Neural progenitor cell (in vitro differentiated cells): ENCODE results near the gene ZBTB6. TPM values are rescaled to one million over a fixed set of nuclear protein-coding genes. Genes with fewer than 3 reads are reported as not detected.

Experiments
- DNase-seq: peaks from one replicate; pipeline ENCODE4 v3.0.0-alpha.2; 2016; ENCODE audit warnings: low spot score
- H2AFZ ChIP-seq: fragments of 200-600 bp; sonication (generic); replicated peaks from 2 replicates; pipeline ENCODE4 v1.6.1; 2016; ENCODE audit warnings: antibody characterized with exemption
- H3F3A ChIP-seq: fragments of 200-600 bp; sonication (generic); 2 replicates; pipeline ENCODE4 v1.6.1; 2016; ENCODE audit warnings: antibody characterized with exemption, low read depth
- H3K27ac ChIP-seq: fragments of 200-600 bp; sonication (generic); 2 replicates; pipeline ENCODE4 v1.5.1; 2016; ENCODE audit warnings: mild to moderate bottlenecking
- H3K27me3 ChIP-seq: fragments of 200-600 bp; sonication (generic); 2 replicates; pipeline ENCODE4 v1.6.1; 2016; ENCODE audit warnings: mild to moderate bottlenecking, moderate library complexity
- H3K36me3 ChIP-seq: fragments of 200-600 bp; sonication (generic); 2 replicates; pipeline ENCODE4 v1.5.1; 2016
- H3K4me1 ChIP-seq: fragments of 200-600 bp; sonication (generic); 2 replicates; pipeline ENCODE4 v1.6.1; 2016; ENCODE audit warnings: mixed run types
- H3K4me2 ChIP-seq: fragments of 200-600 bp; sonication (generic); 2 replicates; pipeline ENCODE4 v1.6.1; 2016
- H3K4me3 ChIP-seq: fragments of 200-600 bp; sonication (generic); 2 replicates; pipeline ENCODE4 v1.5.1; 2016
- H3K79me2 ChIP-seq: fragments of 200-600 bp; sonication (generic); 2 replicates; pipeline ENCODE4 v1.6.1; 2016; ENCODE audit warnings: low read depth
- H3K9ac ChIP-seq: fragments of 200-600 bp; sonication (generic); 2 replicates; pipeline ENCODE4 v1.6.1; 2016
- H3K9me3 ChIP-seq: fragments of 200-600 bp; sonication (generic); 2 replicates; pipeline ENCODE4 v1.5.1; 2016; ENCODE audit warnings: low read depth
- H4K20me1 ChIP-seq: fragments of 200-600 bp; sonication (generic); 2 replicates; pipeline ENCODE4 v1.6.1; 2016; ENCODE audit warnings: low read depth
- H3K27ac Mint-ChIP-seq: 3 replicates; pipeline ENCODE4 v1.8.0; 2021; ENCODE audit warnings: mixed read lengths
- H3K27me3 Mint-ChIP-seq: 2 replicates; pipeline ENCODE4 v1.8.0; 2022; ENCODE audit warnings: low read depth, mild to moderate bottlenecking, inconsistent platforms, moderate library complexity, mixed read lengths; ENCODE audit not compliant: insufficient read depth
- H3K36me3 Mint-ChIP-seq: 3 replicates; pipeline ENCODE4 v1.8.0; 2021; ENCODE audit warnings: mixed read lengths
- H3K4me1 Mint-ChIP-seq: 3 replicates; pipeline ENCODE4 v1.8.0; 2021; ENCODE audit warnings: mixed read lengths
- H3K4me3 Mint-ChIP-seq: 3 replicates; pipeline ENCODE4 v1.8.0; 2021; ENCODE audit warnings: mild to moderate bottlenecking, moderate library complexity, mixed read lengths
- H3K9me3 Mint-ChIP-seq: 3 replicates; pipeline ENCODE4 v1.8.0; 2020; ENCODE audit warnings: mixed read lengths
- CTCF ChIP-seq: fragments of 200-600 bp; sonication (generic); IDR thresholded peaks from 2 replicates; pipeline ENCODE4 v1.5.1; 2017; ENCODE audit warnings: antibody characterized with exemption, mild to moderate bottlenecking
- EZH2 ChIP-seq: fragments of 200-600 bp; sonication (generic); IDR thresholded peaks from 2 replicates; pipeline ENCODE4 v1.6.1; 2017; ENCODE audit warnings: antibody characterized with exemption, mild to moderate bottlenecking, moderate library complexity
- EZH2phosphoT487 ChIP-seq: fragments of 200-600 bp; sonication (generic); IDR thresholded peaks from 2 replicates; pipeline ENCODE4 v1.6.1; 2017; ENCODE audit warnings: antibody characterized with exemption
- total RNA-seq: library from RNA; depleted of rRNA; stranded (reverse); fragments of >200 nt; gene quantifications from 2 replicates; pipeline ENCODE4 v1.2.3, GENCODE V29; 2015; ENCODE audit warnings: low replicate concordance

The ZBTB6 gene
- total RNA-seq, 1 donor from 2014 or later, result 23.7 TPM

- Histone ChIP-seq H3K27me3 (no peaks in the 10 kb centered on the region), H3K36me3 (no peaks in the 10 kb centered on the region), H4K20me1 (peaks cover 91% of the 10 kb centered on the region), H2AFZ (no peak overlapping the region), H3K27ac (peak overlapping the region; percentile 74), H3K9me3 (no peaks in the 10 kb centered on the region), H3K4me1 (peaks cover 24% of the 10 kb centered on the region), H3K4me3 (no peak overlapping the region), H3K79me2 (peaks cover 100% of the 10 kb centered on the region), H3K4me2 (no peak overlapping the region), H3F3A (peaks cover 8% of the 10 kb centered on the region), H3K9ac (no peak overlapping the region)
- H3K27ac Mint-ChIP-seq, result no peak overlapping the region
- no peaks in the 10 kb centered on the region for H3K27me3 Mint-ChIP-seq
- H3K4me1 Mint-ChIP-seq, result peaks cover 27% of the 10 kb centered on the region
- no peak for DNase-seq
- peaks cover 9% of the 10 kb centered on the region for H3K36me3 Mint-ChIP-seq
- H3K9me3 Mint-ChIP-seq, result no peaks in the 10 kb centered on the region
- TF ChIP-seq EZH2phosphoT487, result no peak
- no peak for TF ChIP-seq EZH2
- no peak for TF ChIP-seq CTCF
- no peak overlapping the region for H3K4me3 Mint-ChIP-seq
Observed at GRCh38 chr9:122946461-122947005, 33.4 kb upstream of the ZBTB6 start.

DNA sequence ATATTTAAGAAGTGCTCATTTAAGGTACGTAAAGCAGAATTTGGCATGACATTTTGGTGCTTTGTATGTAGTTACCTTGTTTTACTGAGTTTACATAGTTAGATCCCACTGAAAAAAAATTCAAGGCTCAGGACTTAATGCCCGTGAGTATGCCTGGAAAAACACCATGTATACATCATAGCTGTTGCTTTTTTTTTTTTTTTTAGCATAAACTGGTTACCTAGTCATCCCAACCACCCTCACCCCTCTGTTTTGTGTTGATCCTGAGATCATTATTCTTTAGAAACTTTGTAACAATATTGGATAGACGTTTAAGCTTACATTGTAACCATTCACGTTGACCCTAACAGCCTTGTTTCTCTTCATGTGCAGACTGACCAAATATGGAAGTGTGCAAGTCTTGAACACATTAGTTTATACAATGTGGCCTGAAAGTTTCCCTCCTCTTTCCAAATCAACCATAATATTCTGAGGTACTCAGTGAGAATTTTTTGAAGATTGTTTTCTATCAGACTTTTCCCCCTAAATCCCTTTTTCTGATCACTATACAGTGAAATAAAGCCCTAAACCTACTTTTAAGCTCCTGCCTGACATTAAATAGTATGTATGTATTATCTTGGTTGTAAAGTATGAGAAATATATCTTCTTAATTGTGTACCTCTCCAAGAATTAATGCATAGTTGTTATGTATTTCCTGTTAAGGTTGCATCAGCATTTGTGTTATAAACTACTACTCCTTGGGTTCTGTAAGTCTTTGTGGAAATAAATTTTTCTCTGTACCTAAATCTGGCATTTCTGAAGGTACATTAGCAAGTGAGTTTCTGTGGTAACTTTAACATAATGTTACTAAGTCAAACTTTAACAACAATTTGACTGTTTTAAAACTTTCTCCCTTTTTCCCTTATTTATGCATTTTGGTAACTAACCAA is 32.1 kb upstream of the ZBTB6 start:
- Histone ChIP-seq H3K36me3 (no peaks in the 10 kb centered on the region), H4K20me1 (peaks cover 82% of the 10 kb centered on the region), H3K9me3 (no peaks in the 10 kb centered on the region), H3K27me3 (no peaks in the 10 kb centered on the region), H3K79me2 (peaks cover 93% of the 10 kb centered on the region), H3K4me3 (no peak overlapping the region), H3K4me2 (no peak overlapping the region), H3K4me1 (peaks cover 26% of the 10 kb centered on the region), H2AFZ (no peak overlapping the region), H3F3A (peaks cover 15% of the 10 kb centered on the region), H3K9ac (no peak overlapping the region), H3K27ac (peak overlapping the region; percentile 27)
- Mint-ChIP-seq H3K36me3 (peaks cover 7% of the 10 kb centered on the region), H3K9me3 (no peaks in the 10 kb centered on the region), H3K27ac (no peak overlapping the region), H3K27me3 (no peaks in the 10 kb centered on the region), H3K4me1 (peaks cover 31% of the 10 kb centered on the region), H3K4me3 (no peak overlapping the region)
- TF ChIP-seq CTCF (no peak), EZH2 (no peak), EZH2phosphoT487 (no peak)
- DNase-seq, result no peak

DNA sequence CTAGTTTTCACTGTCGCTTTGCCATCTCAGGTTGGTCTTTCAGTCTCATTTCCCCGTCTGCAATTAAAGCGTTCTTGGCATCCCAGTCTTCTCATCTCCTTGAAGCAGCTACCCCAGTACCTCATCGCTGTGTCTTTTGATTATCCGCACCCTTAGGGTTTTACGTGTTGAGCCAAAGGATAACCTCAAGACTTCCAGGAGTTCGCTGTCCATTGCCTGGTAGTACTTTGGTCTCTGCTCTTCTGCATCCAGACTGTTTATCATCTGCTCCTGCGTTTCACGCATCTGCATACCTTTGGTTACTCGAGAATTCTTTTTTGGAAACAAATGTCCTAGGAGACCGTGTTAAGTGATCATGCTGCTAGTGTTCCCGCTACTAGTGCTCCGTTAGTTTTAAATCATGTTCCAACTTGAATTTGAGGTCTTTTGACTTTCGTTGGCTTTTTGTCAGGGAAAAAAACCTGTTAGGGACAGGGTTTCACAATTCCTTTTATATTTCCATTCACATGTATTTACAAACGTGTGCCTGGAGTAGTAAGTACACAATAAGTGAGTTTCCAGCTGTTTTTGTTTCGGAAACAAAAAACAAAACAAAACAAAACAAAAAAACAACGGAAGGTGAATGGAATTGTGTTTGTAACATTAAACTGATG is 28.6 kb upstream of the ZBTB6 start:
- peak overlapping the region; percentile 82 for H3K4me3 ChIP-seq
- H3K4me3 Mint-ChIP-seq, result peak overlapping the region; percentile 94
- peak overlapping the region; percentile 96 for H3K4me2 ChIP-seq
- no peaks in the 10 kb centered on the region for H3K9me3 Mint-ChIP-seq
- H4K20me1 ChIP-seq, result peaks cover 50% of the 10 kb centered on the region
- no peak for DNase-seq
- no peaks in the 10 kb centered on the region for H3K36me3 ChIP-seq
- H3K36me3 Mint-ChIP-seq, result peaks cover 7% of the 10 kb centered on the region
- peaks cover 63% of the 10 kb centered on the region for H3K79me2 ChIP-seq
- H3K9me3 ChIP-seq, result no peaks in the 10 kb centered on the region
- H3K27ac ChIP-seq, result peak overlapping the region; percentile 88
- TF ChIP-seq EZH2phosphoT487 (no peak), CTCF (no peak), EZH2 (no peak)
- peak overlapping the region; percentile 87 for H3K9ac ChIP-seq
- H3K27me3 ChIP-seq, result no peaks in the 10 kb centered on the region
- H3K4me1 Mint-ChIP-seq, result peaks cover 18% of the 10 kb centered on the region
- peaks cover 26% of the 10 kb centered on the region for H3F3A ChIP-seq
- H3K4me1 ChIP-seq, result peaks cover 13% of the 10 kb centered on the region
- peak overlapping the region; percentile 82 for H3K27ac Mint-ChIP-seq
- peaks cover 2% of the 10 kb centered on the region for H3K27me3 Mint-ChIP-seq
- peak overlapping the region; percentile 83 for H2AFZ ChIP-seq
